Activated T-cell treated with anti-CD3 and anti-CD28 coated beads, Interleukin-2, amount 50 U/mL, for 4 hours (primary cell): ENCODE data around the gene NCKAP5. TPM values are rescaled to one million over a fixed set of nuclear protein-coding genes. Genes with fewer than 3 reads are reported as not detected.
"Not testable (repeated sequence)": the region's sequence is repeated elsewhere in the genome, so short reads cannot be mapped to it uniquely, and the experiment has no call there.

Experiments used
- ATAC-seq, 2 donors: fragments of 200-7000 bp; cut with Tn5 transposase; one replicate each; pipeline ENCODE4 v1.10.0; 2021
- DNase-seq: peaks from one replicate; pipeline ENCODE4 v3.0.0-alpha.2; 2020
- H3K27me3 Mint-ChIP-seq: one replicate; pipeline ENCODE4 v1.8.0; 2021; ENCODE audit warnings: low read depth, mixed read lengths
- H3K36me3 Mint-ChIP-seq: one replicate; pipeline ENCODE4 v1.8.0; 2022; ENCODE audit warnings: mixed read lengths; ENCODE audit not compliant: insufficient read depth
- H3K4me1 Mint-ChIP-seq: one replicate; pipeline ENCODE4 v1.8.0; 2021; ENCODE audit warnings: low read depth, mixed read lengths
- H3K4me3 Mint-ChIP-seq: one replicate; pipeline ENCODE4 v1.8.0; 2021; ENCODE audit warnings: mild to moderate bottlenecking, moderate library complexity, mixed read lengths
- H3K9me3 Mint-ChIP-seq: one replicate; pipeline ENCODE4 v1.8.0; 2021; ENCODE audit warnings: mixed read lengths
- total RNA-seq, 3 donors: library from RNA; stranded (reverse); gene quantifications; one replicate each; pipeline ENCODE4 v1.2.1, GENCODE V29; 2021

NCKAP5 gene
- total RNA-seq, 3 donors from 2014 or later: 0.03 TPM; not detected in 2

DNA sequence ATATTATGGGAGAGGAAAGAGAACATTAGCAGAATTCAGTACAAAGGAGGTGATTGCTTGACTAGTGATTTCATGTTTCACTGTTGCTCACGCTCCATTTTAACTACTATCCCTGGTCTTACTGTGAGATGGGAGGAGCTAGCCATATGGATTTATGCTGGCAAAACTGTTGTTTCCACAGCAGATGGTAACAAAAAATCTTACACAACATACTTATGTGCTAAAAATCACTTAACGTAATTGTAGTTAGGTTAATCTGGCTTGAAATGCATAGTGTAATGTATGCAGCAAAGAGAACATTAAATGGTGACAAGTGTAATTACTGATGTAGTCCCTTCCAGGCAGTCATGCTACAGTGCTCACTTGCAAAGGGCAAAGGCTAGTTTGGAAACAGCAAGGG, 742.7 kb downstream of the NCKAP5 start:
- ATAC-seq (no peak), DNase-seq (no peak)
- no peaks in the 10 kb centered on the region for H3K27me3 Mint-ChIP-seq
- no peaks in the 10 kb centered on the region for H3K4me1 Mint-ChIP-seq
- no peaks in the 10 kb centered on the region for H3K36me3 Mint-ChIP-seq
- no peaks in the 10 kb centered on the region for H3K9me3 Mint-ChIP-seq
- no peak overlapping the region for H3K4me3 Mint-ChIP-seq

DNA sequence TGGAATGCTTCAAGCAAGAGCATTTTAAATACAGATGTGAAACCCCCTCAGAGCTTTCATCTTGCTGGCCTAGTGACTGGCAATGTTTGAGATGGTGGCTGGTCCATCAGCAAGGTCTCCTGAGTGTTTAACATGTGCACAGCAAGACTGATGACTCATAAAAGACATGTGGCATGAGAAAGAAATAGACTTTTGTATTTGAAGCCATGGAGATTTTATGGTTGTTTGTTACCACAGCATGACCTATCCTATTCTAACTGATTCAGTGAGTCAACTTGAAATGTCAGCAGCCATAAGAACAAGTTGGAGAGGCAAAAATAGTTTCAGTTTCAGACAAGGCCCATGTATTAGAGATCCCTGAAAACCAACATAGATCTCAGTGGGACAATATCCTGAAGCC, 743.5 kb downstream of the NCKAP5 start:
- no peak overlapping the region for H3K4me3 Mint-ChIP-seq
- no peaks in the 10 kb centered on the region for H3K36me3 Mint-ChIP-seq
- ATAC-seq (no peak), DNase-seq (no peak)
- no peaks in the 10 kb centered on the region for H3K9me3 Mint-ChIP-seq
- H3K4me1 Mint-ChIP-seq: no peaks in the 10 kb centered on the region
- no peaks in the 10 kb centered on the region for H3K27me3 Mint-ChIP-seq

DNA sequence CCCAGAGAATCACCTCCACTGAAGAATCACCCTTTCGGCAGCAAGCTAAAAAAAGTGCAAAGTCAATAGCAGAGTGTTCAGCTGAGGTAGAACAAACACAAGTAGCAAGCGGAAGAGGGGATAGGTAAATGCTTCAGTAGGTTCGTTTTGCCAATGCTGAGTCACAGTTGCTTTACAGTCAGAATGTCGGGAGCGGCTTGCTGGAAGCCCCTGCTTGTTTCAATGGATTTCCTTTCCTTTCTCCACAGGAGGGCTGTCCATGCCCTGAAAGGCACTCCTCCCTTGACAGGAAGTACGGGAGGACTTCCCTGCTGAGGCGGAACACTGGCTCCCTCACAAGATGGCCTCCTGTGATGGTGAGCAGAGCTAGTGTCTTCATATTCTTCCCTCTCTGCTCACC, 752.0 kb downstream of the NCKAP5 start:
- no peaks in the 10 kb centered on the region for H3K4me1 Mint-ChIP-seq

DNA sequence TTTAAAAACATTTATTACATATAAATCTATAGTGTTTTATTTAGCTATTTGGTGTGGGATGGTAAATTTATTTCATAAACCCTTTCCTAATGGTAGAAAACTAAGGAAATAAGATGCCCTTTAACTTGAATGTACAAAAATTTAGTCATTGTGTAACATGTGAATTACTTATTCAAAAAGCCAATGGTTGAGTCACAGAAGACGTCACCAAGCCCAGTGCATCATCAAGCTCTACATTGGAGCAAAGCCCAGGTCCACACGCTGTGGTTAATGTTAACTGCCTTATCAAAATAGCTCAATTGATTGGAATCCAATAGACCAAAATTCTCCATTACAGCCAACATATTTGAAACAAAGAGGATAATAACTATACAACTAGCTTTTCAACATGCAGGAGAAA, 752.7 kb downstream of the NCKAP5 start:
- DNase-seq (no peak), ATAC-seq (no peak)
- Mint-ChIP-seq H3K9me3 (no peaks in the 10 kb centered on the region), H3K27me3 (no peaks in the 10 kb centered on the region), H3K4me1 (no peaks in the 10 kb centered on the region), H3K36me3 (no peaks in the 10 kb centered on the region), H3K4me3 (no peak overlapping the region)

More for the DNA sequence above, 752.0 kb downstream of the NCKAP5 start:
- H3K36me3 Mint-ChIP-seq: no peaks in the 10 kb centered on the region
- H3K9me3 Mint-ChIP-seq: no peaks in the 10 kb centered on the region
- ATAC-seq (no peak), DNase-seq (no peak)
- no peaks in the 10 kb centered on the region for H3K27me3 Mint-ChIP-seq
- no peak overlapping the region for H3K4me3 Mint-ChIP-seq

DNA sequence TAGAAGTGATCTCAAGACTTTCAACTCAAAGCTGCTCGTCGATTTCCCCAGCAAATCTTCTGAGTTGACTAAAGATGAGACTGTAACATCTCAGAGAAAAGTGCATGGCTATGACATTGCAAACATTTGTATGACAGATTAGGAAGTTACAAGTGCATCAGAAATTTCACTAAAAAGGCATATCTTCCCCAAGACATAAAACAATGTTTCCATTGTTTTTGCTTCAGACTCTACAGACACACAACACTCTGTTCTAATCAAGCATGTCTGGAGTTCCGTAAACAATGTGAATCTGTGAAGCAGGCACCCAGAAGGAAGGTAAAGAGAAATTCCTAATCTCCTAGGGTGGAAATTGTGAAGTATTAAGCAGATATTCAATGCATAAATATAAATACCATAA, 753.6 kb downstream of the NCKAP5 start:
- no peak for ATAC-seq
- no peak overlapping the region for H3K4me3 Mint-ChIP-seq
- H3K27me3 Mint-ChIP-seq: no peaks in the 10 kb centered on the region
- H3K9me3 Mint-ChIP-seq: peaks cover 3% of the 10 kb centered on the region
- no peak for DNase-seq
- H3K4me1 Mint-ChIP-seq: no peaks in the 10 kb centered on the region
- no peaks in the 10 kb centered on the region for H3K36me3 Mint-ChIP-seq

DNA sequence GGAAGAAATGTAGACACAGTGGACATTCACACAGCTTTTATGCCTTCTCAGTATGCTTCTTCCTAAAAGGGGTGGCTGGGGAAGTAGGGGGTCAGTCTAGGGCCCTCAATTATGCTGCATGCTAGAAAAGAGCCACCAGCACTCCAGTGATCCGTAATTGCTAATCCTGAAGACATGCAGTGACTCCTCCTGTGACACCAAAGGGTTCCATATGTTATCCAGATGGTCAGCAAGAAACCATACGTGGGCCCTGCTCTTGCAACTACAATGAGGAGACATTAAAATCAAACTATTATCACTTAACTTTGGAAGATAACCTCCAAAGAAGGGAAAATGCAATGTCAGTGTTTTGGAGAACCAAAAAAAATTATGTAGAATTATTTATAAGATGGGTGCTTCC, 754.8 kb downstream of the NCKAP5 start:
- DNase-seq (no peak), ATAC-seq (no peak)
- Mint-ChIP-seq H3K36me3 (no peaks in the 10 kb centered on the region), H3K4me1 (no peaks in the 10 kb centered on the region), H3K27me3 (no peaks in the 10 kb centered on the region), H3K4me3 (no peak overlapping the region), H3K9me3 (peaks cover 7% of the 10 kb centered on the region)

DNA sequence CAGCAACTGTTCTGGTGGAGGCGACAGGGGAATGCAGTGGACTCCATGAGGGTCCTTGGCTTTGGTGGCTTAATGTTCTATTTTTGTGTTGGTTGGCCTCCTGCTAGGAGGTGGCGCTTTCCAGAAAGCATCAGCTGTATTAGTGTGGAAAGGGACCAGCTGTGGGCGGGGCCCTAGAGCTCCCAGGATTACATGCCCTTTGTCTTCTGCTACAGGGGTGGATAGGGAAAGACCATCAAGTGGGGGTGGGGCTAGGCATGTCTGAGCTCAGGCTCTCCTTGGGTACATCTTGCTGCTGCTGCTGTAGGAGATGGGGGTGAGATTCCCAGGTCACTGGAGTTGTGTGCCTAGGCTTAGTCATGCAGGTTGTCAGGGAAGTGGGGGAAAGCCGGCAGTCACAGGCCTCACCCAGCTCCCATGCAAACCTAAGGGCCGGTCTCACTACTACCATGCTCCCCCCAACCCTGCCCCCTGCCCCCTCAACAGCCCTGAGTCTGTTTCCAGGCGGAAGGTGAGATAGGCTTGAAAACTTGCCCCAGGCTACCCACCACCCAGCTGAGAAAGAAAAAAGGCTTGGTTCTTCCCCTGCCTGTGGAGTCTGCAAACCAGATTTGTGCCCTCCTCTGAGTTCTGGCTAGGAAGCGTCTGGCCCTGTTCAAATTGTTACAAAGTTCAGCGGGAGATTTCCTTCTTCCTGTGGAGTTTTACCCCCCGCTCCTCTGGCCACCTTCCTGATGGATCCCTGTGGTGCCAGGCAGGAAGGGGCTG, 756.9 kb downstream of the NCKAP5 start:
- DNase-seq (no peak), ATAC-seq (no peak)
- no peak overlapping the region for H3K4me3 Mint-ChIP-seq
- H3K36me3 Mint-ChIP-seq: no peaks in the 10 kb centered on the region
- H3K9me3 Mint-ChIP-seq: peaks cover 7% of the 10 kb centered on the region
- H3K27me3 Mint-ChIP-seq: no peaks in the 10 kb centered on the region
- no peaks in the 10 kb centered on the region for H3K4me1 Mint-ChIP-seq

DNA sequence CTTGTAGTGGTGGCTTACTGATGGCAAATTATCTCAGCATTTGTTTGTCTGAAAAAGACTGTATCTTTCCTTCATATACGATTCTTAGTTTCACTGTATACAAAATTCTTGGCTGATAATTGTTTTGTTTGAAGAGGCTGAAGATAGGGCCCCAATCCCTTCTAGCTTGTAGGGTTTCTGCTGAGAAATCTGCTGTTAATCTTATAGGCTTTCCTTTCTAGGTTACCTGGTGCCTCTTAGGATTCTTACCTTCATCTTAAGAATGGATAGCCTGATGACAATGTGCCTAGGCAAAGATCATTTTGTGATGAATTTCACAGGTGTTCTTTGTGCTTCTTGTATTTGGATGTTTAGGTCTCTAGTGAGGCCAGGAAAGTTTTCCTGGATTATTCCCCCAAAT, 758.3 kb downstream of the NCKAP5 start:
- H3K4me3 Mint-ChIP-seq, H3K4me1 Mint-ChIP-seq, ATAC-seq, H3K27me3 Mint-ChIP-seq, H3K36me3 Mint-ChIP-seq, DNase-seq: not testable (repeated sequence)
- H3K9me3 Mint-ChIP-seq: peaks cover 11% of the 10 kb centered on the region

DNA sequence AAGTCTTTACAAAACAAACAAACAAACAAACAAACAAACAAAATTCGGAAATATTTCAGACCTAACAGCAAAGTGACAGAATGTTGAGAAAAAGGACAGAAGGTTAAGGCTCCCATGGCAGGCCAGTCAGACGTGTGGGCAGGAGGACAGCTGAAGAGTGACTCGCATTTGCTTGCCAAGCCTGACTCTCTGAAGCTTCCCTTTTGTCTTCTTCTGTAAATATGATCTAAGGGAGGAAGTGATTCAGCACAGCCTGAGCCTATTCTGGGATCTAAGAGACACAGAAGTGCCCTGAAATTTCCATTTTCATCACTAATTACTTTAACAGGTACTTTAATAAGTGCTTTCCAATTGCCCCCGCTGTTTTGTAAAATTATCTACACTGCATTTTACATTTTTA, 764.2 kb downstream of the NCKAP5 start:
- no peak for ATAC-seq
- no peaks in the 10 kb centered on the region for H3K4me1 Mint-ChIP-seq
- no peaks in the 10 kb centered on the region for H3K36me3 Mint-ChIP-seq

DNA sequence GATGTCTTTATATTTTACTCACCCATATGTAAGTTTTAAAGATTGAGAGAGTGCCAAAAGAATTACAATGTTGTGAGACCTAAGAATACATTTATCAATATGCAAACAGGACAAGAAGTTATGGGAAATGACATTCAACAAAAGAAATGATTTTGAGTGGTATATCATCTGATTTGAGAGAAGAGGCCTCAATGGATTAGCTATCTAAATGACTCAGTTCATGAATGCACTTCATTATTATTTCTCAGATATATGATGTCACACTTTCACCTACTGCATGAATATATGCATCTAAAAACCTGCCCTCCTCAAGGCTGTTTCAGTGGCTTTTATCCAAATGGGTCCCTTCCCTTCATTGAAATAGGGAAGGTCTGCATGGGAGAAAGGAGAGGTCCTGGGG, 769.9 kb downstream of the NCKAP5 start:
- no peaks in the 10 kb centered on the region for H3K4me1 Mint-ChIP-seq
- no peaks in the 10 kb centered on the region for H3K9me3 Mint-ChIP-seq
- H3K4me3 Mint-ChIP-seq: no peak overlapping the region
- DNase-seq (no peak), ATAC-seq (no peak)
- H3K36me3 Mint-ChIP-seq: no peaks in the 10 kb centered on the region
- no peaks in the 10 kb centered on the region for H3K27me3 Mint-ChIP-seq

More for the DNA sequence above, 764.2 kb downstream of the NCKAP5 start:
- DNase-seq: no peak
- Mint-ChIP-seq H3K4me3 (no peak overlapping the region), H3K9me3 (peaks cover 4% of the 10 kb centered on the region), H3K27me3 (no peaks in the 10 kb centered on the region)

DNA sequence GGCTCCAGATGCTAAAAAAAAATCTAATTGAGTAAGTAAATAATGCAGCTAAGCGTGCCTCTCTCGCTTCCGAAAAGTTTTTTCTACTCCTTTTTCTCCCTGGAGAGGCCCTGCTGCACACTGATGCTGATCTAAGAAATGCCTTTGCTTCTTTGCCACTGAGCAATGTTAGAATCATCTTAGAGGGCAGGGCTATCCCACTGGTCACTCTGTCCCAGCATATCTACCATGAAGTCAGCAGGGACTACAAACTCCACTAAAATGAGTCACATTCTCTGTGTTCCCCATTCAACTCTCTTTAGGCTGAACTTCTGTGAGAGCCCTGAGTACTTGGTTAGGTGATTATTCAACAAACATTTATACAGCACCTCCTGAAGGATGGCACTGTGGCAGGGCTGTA, 770.7 kb downstream of the NCKAP5 start:
- Mint-ChIP-seq H3K4me1 (no peaks in the 10 kb centered on the region), H3K27me3 (no peaks in the 10 kb centered on the region), H3K4me3 (no peak overlapping the region), H3K36me3 (no peaks in the 10 kb centered on the region), H3K9me3 (no peaks in the 10 kb centered on the region)
- DNase-seq (no peak), ATAC-seq (no peak)

DNA sequence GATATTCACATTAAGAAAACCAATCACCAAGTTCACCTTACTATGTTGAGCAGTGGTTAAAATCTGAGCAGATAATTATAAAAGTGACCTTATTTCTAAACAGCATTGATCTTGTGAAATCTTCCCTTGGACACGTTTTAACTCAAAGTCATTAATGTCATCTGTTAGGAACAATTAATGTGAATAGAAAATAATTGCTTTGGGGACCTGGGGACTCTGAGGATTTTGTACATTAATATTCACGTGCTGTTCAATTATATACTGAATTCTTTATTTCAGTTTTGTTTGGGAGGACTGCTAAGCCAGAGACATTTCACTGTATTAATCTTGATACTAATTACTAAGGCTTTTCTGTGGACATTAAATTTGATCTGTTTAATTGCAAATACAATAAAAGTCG, 771.2 kb downstream of the NCKAP5 start:
- Mint-ChIP-seq H3K9me3 (no peaks in the 10 kb centered on the region), H3K27me3 (no peaks in the 10 kb centered on the region)
- DNase-seq: no peak

DNA sequence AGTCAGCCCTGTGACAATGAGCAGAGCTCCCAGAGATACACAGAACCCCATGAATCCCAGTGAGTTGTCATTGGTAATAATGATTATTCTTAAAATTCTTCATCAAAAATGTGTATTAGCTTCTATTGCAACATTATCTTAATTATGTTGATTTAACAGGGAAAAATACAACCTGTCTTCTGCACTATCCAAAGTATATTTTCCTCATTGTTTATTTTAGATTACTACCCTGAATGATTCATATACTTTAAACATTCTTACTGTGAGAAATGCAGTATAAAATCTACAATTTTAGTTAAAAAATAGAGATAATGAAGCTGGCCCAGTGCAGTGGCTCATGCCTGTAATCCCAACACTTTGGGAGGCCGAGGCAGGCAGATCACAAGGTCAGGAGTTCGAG, 773.0 kb downstream of the NCKAP5 start:
- ATAC-seq: no peak
- H3K4me3 Mint-ChIP-seq: no peak overlapping the region

More for the DNA sequence above, 771.2 kb downstream of the NCKAP5 start:
- Mint-ChIP-seq H3K36me3 (no peaks in the 10 kb centered on the region), H3K4me3 (no peak overlapping the region), H3K4me1 (no peaks in the 10 kb centered on the region)
- no peak for ATAC-seq

DNA sequence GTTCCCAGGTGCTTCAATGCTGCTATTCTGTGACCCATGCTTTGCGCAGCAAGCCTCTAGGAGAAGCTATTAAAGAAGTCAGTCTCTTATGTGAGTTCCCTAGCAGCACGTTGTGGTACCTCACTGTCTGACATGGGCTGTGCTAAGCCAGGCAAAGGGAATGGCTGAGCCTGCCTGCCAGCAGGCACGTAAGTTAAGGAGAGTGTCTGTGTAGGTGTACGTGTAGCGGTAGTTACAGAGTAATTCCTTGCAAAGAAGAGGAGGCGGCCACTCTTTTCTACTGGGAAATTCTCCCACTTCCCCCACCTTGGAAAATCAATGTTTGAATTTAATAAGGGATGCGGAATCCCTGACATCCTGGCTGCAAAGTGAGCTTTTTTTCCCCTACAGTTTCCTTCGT, 774.7 kb downstream of the NCKAP5 start:
- no peak for ATAC-seq
- no peak for DNase-seq
- Mint-ChIP-seq H3K27me3 (no peaks in the 10 kb centered on the region), H3K36me3 (no peaks in the 10 kb centered on the region), H3K4me3 (no peak overlapping the region), H3K4me1 (no peaks in the 10 kb centered on the region), H3K9me3 (no peaks in the 10 kb centered on the region)

More for the DNA sequence above, 773.0 kb downstream of the NCKAP5 start:
- Mint-ChIP-seq H3K27me3 (no peaks in the 10 kb centered on the region), H3K4me1 (no peaks in the 10 kb centered on the region), H3K9me3 (no peaks in the 10 kb centered on the region), H3K36me3 (no peaks in the 10 kb centered on the region)
- no peak for DNase-seq

DNA sequence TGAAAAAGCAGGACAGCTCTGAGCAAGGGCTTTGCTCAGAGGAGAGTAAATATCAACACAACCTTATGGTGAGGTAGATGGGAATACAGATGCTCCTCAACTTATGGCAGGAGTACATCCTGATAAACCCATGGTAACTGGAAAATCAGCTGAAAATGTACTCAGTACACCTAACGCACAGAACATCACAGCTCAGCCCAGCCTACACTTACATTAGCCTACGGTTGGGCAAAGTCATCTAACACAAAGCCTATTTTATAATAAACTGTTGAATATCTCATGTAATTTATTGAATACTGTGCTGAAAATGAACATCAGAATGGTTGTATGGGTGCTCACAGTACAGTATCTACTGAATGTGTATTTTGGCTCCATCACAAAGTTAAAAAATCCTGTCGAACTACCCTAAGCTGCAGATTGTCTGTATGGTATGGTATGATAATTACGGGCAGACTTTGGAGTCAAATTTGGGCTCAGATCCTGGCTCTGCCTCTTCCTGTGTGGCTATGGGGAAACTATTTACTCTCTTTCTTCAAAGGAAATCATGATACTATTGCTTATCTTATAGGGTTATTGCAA, 778.0 kb downstream of the NCKAP5 start:
- no peak overlapping the region for H3K4me3 Mint-ChIP-seq
- H3K4me1 Mint-ChIP-seq: no peaks in the 10 kb centered on the region
- no peaks in the 10 kb centered on the region for H3K9me3 Mint-ChIP-seq
- no peaks in the 10 kb centered on the region for H3K36me3 Mint-ChIP-seq
- DNase-seq (no peak), ATAC-seq (no peak)
- H3K27me3 Mint-ChIP-seq: no peaks in the 10 kb centered on the region
